Breast epithelium (tissue), 4 donors: Measurements from ENCODE around the gene FAM13B. TPM values are rescaled to one million over a fixed set of nuclear protein-coding genes. Genes with fewer than 3 reads are reported as not detected.

Experiments
- DNase-seq, 2 donors: peaks; one replicate each; pipeline ENCODE4 v3.0.0-alpha.2; 2019; ENCODE audit warnings: low spot score in 2 of 2
- H3K27ac ChIP-seq, 2 donors: fragments of 200-600 bp; sonication (generic) in 1 of 2; one replicate each; pipeline ENCODE4 v1.5.1; 2016 to 2019; ENCODE audit warnings: mild to moderate bottlenecking in 1 of 2
- H3K27me3 ChIP-seq, 2 donors: fragments of 200-600 bp; sonication (generic) in 1 of 2; one replicate each; pipeline versions ENCODE4 v1.5.1 to v1.6.0; 2017 to 2019; ENCODE audit warnings: control low read depth in 1 of 2, mild to moderate bottlenecking in 1 of 2
- H3K36me3 ChIP-seq: fragments of 200-600 bp; one replicate; pipeline ENCODE4 v1.5.1; 2019
- H3K4me1 ChIP-seq, 2 donors: fragments of 200-600 bp; sonication (generic); one replicate each; pipeline ENCODE4 v1.5.1; 2016 to 2019; ENCODE audit warnings: control low read depth in 1 of 2
- H3K4me3 ChIP-seq, 3 donors: fragments of 200-600 bp; sonication (generic); 1 replicate in 2 of 3; 2 replicates in 1 of 3; pipeline ENCODE4 v1.5.1; 2016 to 2019; ENCODE audit warnings: mild to moderate bottlenecking in 3 of 3, moderate library complexity in 2 of 3
- H3K9me3 ChIP-seq, 2 donors: fragments of 200-600 bp; sonication (generic) in 1 of 2; one replicate each; pipeline ENCODE4 v1.5.1; 2016 to 2019; ENCODE audit warnings: control low read depth in 1 of 2
- POLR2A ChIP-seq: fragments of 450-650 bp; IDR thresholded peaks from one replicate; pipeline ENCODE4 v1.6.1; 2016; ENCODE audit warnings: antibody characterized with exemption, mild to moderate bottlenecking, moderate library complexity
- POLR2AphosphoS5 ChIP-seq, 3 donors: sonication (generic); formaldehyde crosslinking; IDR thresholded peaks; one replicate each; pipeline ENCODE4 v1.6.1; 2017; ENCODE audit warnings: antibody characterized with exemption in 3 of 3
- intact Hi-C: fragments of 100-400 bp; cut with DNase I; formaldehyde crosslinking; loops from one replicate; pipeline ENCODE4 v1.15.1; 2023; ENCODE audit warnings: low total_unique reads
- total RNA-seq, 3 donors: library from RNA; depleted of rRNA; stranded (reverse); fragments of >200 nt; gene quantifications; one replicate each; pipeline ENCODE4 v1.1.0, GENCODE V29; 2016
- TF ChIP-seq, protein P1 (sequence below), 3 donors: fragments of 450-650 bp; IDR thresholded peaks; one replicate each; pipeline ENCODE4 v1.5.1; 2016 to 2017; ENCODE audit warnings: antibody characterized with exemption in 3 of 3, mild to moderate bottlenecking in 3 of 3, moderate library complexity in 3 of 3

FAM13B gene
- total RNA-seq, 3 donors from 2014 or later = 42.7 to 55.8 (median 52.4) TPM

- Histone ChIP-seq H3K9me3 (no peaks in the 10 kb centered on the region), H3K27me3 (no peaks in the 10 kb centered on the region), H3K27ac (no peak overlapping the region), H3K4me1 (no peaks in the 10 kb centered on the region), H3K4me3 (no peak overlapping the region), H3K36me3 (no peaks in the 10 kb centered on the region)
- DNase-seq = no peak
- TF ChIP-seq POLR2A (no peak), POLR2AphosphoS5 (IDR thresholded peaks at IDR 0.05) (no peak)
- TF ChIP-seq, protein P1, sequence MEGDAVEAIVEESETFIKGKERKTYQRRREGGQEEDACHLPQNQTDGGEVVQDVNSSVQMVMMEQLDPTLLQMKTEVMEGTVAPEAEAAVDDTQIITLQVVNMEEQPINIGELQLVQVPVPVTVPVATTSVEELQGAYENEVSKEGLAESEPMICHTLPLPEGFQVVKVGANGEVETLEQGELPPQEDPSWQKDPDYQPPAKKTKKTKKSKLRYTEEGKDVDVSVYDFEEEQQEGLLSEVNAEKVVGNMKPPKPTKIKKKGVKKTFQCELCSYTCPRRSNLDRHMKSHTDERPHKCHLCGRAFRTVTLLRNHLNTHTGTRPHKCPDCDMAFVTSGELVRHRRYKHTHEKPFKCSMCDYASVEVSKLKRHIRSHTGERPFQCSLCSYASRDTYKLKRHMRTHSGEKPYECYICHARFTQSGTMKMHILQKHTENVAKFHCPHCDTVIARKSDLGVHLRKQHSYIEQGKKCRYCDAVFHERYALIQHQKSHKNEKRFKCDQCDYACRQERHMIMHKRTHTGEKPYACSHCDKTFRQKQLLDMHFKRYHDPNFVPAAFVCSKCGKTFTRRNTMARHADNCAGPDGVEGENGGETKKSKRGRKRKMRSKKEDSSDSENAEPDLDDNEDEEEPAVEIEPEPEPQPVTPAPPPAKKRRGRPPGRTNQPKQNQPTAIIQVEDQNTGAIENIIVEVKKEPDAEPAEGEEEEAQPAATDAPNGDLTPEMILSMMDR (IDR thresholded peaks at IDR 0.05) = no peak
- intact Hi-C loops = no loop called here
These were observed 20.9 kb downstream of the FAM13B start for GRCh38 chr5:138011991-138012390.

GRCh38 chr5:138000102-138000723 lies 32.7 kb downstream of the FAM13B start:
- TF ChIP-seq, protein P1 (IDR thresholded peaks at IDR 0.05) = no peak
- TF ChIP-seq POLR2A = no peak
- TF ChIP-seq POLR2AphosphoS5 (IDR thresholded peaks at IDR 0.05) = no peak
- H3K36me3 ChIP-seq = no peaks in the 10 kb centered on the region
- DNase-seq = no peak
- peaks cover 0 to 4% of the 10 kb centered on the region in 2 donors for H3K4me1 ChIP-seq
- no peak overlapping the region for H3K4me3 ChIP-seq
- H3K27me3 ChIP-seq = no peaks in the 10 kb centered on the region
- no peaks in the 10 kb centered on the region for H3K9me3 ChIP-seq
- H3K27ac ChIP-seq = peak overlapping the region in 1 of 2 donors; percentile 11
- intact Hi-C loops = no loop called here

GRCh38 chr5:137997726-137998213 lies 35.1 kb downstream of the FAM13B start:
- peaks cover 0 to 4% of the 10 kb centered on the region in 2 donors for H3K4me1 ChIP-seq
- H3K9me3 ChIP-seq = no peaks in the 10 kb centered on the region
- H3K36me3 ChIP-seq = no peaks in the 10 kb centered on the region
- no peak for DNase-seq
- intact Hi-C loops = no loop called here
- H3K4me3 ChIP-seq = no peak overlapping the region
- no peaks in the 10 kb centered on the region for H3K27me3 ChIP-seq
- TF ChIP-seq POLR2A (no peak), POLR2AphosphoS5 (IDR thresholded peaks at IDR 0.05) (no peak)
- TF ChIP-seq, protein P1 (IDR thresholded peaks at IDR 0.05) = no peak
- no peak overlapping the region for H3K27ac ChIP-seq

GRCh38 chr5:137995749-137996128 lies 37.1 kb downstream of the FAM13B start:
- no peak for DNase-seq
- Histone ChIP-seq H3K9me3 (no peaks in the 10 kb centered on the region), H3K27me3 (no peaks in the 10 kb centered on the region), H3K4me3 (no peak overlapping the region), H3K4me1 (peaks cover 0 to 4% of the 10 kb centered on the region in 2 donors), H3K36me3 (no peaks in the 10 kb centered on the region), H3K27ac (no peak overlapping the region)
- intact Hi-C loops = no loop called here
- TF ChIP-seq, protein P1 (IDR thresholded peaks at IDR 0.05) = no peak
- TF ChIP-seq POLR2A = no peak
- TF ChIP-seq POLR2AphosphoS5 (IDR thresholded peaks at IDR 0.05) = no peak

DNA sequence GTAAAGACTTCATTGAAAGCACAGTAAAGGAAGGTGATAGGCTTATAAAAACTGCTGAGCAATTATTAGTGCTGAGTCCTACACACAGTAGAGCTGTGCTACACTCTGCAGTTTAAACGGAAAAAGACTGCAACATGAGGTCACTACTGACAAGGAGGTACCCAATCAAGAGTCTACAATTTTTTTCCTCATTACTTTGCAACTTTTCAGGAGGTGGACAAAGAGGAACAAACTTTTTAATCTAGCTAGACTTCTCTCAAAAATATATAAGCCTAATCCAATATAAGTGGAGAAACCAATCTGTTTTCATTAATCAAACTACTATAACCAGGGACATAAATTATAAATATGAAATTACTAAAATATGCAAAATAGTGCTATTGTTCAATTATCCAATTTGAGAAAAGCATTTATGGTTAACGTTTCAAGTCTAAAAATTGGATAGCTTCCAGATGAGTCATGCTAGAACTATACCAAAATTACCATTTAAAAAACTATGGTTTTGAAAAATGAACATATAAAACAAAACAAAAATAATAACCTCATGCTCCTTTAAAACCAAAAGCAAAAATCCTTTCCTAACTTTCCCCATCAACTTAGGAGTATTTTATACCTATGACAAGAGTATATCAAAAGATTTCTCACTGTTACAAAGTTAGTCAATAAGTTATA lies 37.7 kb downstream of the FAM13B start:
- no peaks in the 10 kb centered on the region for H3K27me3 ChIP-seq
- TF ChIP-seq, protein P1 (IDR thresholded peaks at IDR 0.05) = no peak
- no peak for TF ChIP-seq POLR2A
- no peak for TF ChIP-seq POLR2AphosphoS5 (IDR thresholded peaks at IDR 0.05)
- H3K4me3 ChIP-seq = no peak overlapping the region
- intact Hi-C loops = no loop called here
- H3K27ac ChIP-seq = no peak overlapping the region
- no peak for DNase-seq
- H3K36me3 ChIP-seq = no peaks in the 10 kb centered on the region
- H3K4me1 ChIP-seq = peaks cover 0 to 4% of the 10 kb centered on the region in 2 donors
- no peaks in the 10 kb centered on the region for H3K9me3 ChIP-seq
